K562 (cell line): ENCODE measurements around the gene CR2. TPM values are rescaled to one million over a fixed set of nuclear protein-coding genes. Genes with fewer than 3 reads are reported as not detected.

Experiments
- ARID1B ChIP-seq: fragments of 450-650 bp; IDR thresholded peaks from 2 replicates; pipeline ENCODE4 v1.6.1; 2016; ENCODE audit warnings: antibody characterized with exemption, mild to moderate bottlenecking, inconsistent platforms
- C11orf30 ChIP-seq: fragments of 450-650 bp; IDR thresholded peaks from 2 replicates; pipeline ENCODE4 v1.6.1; 2016; ENCODE audit warnings: low read depth, mild to moderate bottlenecking
- CEBPG ChIP-seq, 3 experiments: fragments of 200-800 bp in 1 of 3; sonication (Bioruptor generic) in 1 of 3; sonication (generic) in 1 of 3; formaldehyde crosslinking in 1 of 3; IDR thresholded peaks in 2 of 3; conservative IDR thresholded peaks in 1 of 3; 2 replicates each; pipeline versions ENCODE4 v1.6.1 to v1.8.0; 2016 to 2022; ENCODE audit warnings: missing compliant biosample characterization in 2 of 3, missing genetic modification characterization in 2 of 3, mild to moderate bottlenecking in 1 of 3, missing genetic modification reagents in 1 of 3
- CREM ChIP-seq: IDR thresholded peaks from 2 replicates; pipeline ENCODE4 v1.6.1; 2014; ENCODE audit warnings: antibody characterized with exemption, low read depth
- EP300 ChIP-seq: IDR thresholded peaks from 2 replicates; pipeline ENCODE4 v1.6.1; 2012; ENCODE audit warnings: low read length, improper control_type of control experiment
- ETV6 ChIP-seq, 3 experiments: fragments of 150-350 bp in 1 of 3; sonication (generic) in 1 of 3; formaldehyde crosslinking in 1 of 3; IDR thresholded peaks; 2 replicates each; pipeline versions ENCODE4 v1.6.1 to v1.8.0; 2014 to 2022; ENCODE audit warnings: borderline replicate concordance in 2 of 3, low read depth in 2 of 3, antibody characterized with exemption in 1 of 3, low read length in 1 of 3, mild to moderate bottlenecking in 1 of 3, missing genetic modification reagents in 1 of 3
- GATAD2B ChIP-seq: fragments of 450-650 bp; IDR thresholded peaks from 2 replicates; pipeline ENCODE4 v1.6.1; 2017; ENCODE audit warnings: mild to moderate bottlenecking, borderline replicate concordance
- JUND ChIP-seq, 2 experiments: IDR thresholded peaks; 2 replicates in 1 of 2; 3 replicates in 1 of 2; pipeline ENCODE4 v1.6.1; 2011; ENCODE audit warnings: borderline replicate concordance in 2 of 2, low read depth in 2 of 2, low read length in 2 of 2, improper control_type of control experiment in 1 of 2, missing biosample characterization in 1 of 2, missing genetic modification characterization in 1 of 2, missing genetic modification reagents in 1 of 2
- MAFG ChIP-seq: fragments of 450-650 bp; conservative IDR thresholded peaks from 2 replicates; pipeline ENCODE4 v1.6.1; 2016; ENCODE audit warnings: missing genetic modification characterization, missing compliant biosample characterization
- MEIS2 ChIP-seq: fragments of 450-650 bp; IDR thresholded peaks from 2 replicates; pipeline ENCODE4 v1.6.1; 2014; ENCODE audit warnings: mild to moderate bottlenecking; ENCODE audit not compliant: partially characterized antibody
- MXI1 ChIP-seq: IDR thresholded peaks from 2 replicates; pipeline ENCODE4 v1.6.1; 2011; ENCODE audit warnings: low read depth, mild to moderate bottlenecking, improper control_type of control experiment, low read length
- NCOR1 ChIP-seq: fragments of 450-650 bp; IDR thresholded peaks from 2 replicates; pipeline ENCODE4 v1.6.1; 2016; ENCODE audit warnings: mild to moderate bottlenecking, moderate library complexity
- NFE2 ChIP-seq: IDR thresholded peaks from 2 replicates; pipeline ENCODE4 v1.6.1; 2014; ENCODE audit warnings: antibody characterized with exemption, low read depth
- SMARCA4 ChIP-seq: fragments of 450-650 bp; IDR thresholded peaks from 2 replicates; pipeline ENCODE4 v1.6.1; 2016
- SMARCE1 ChIP-seq: fragments of 450-650 bp; IDR thresholded peaks from 2 replicates; pipeline ENCODE4 v1.7.1; 2016; ENCODE audit warnings: mild to moderate bottlenecking
- SOX6 ChIP-seq: fragments of 450-650 bp; IDR thresholded peaks from 2 replicates; pipeline ENCODE4 v1.6.1; 2014; ENCODE audit warnings: mild to moderate bottlenecking
- TCF3 ChIP-seq: sonication (generic); formaldehyde crosslinking; IDR thresholded peaks from 2 replicates; pipeline ENCODE4 v1.4.0; 2020; ENCODE audit warnings: mild to moderate bottlenecking, missing genetic modification reagents
- ZNF253 ChIP-seq: fragments of 250-450 bp; sonication (Bioruptor Pico); conservative IDR thresholded peaks from 2 replicates; pipeline ENCODE4 v1.6.1; 2021; ENCODE audit warnings: mild to moderate bottlenecking
- ZNF316 ChIP-seq: fragments of 450-650 bp; IDR thresholded peaks from 2 replicates; pipeline ENCODE4 v1.6.1; 2016
- polyA plus RNA-seq, 8 experiments: library from polyadenylated mRNA; depleted of rRNA in 4 of 8; stranded (reverse) in 5 of 8; unstranded in 3 of 8; fragments of >200 nt; fragmentation: Nextera tagmentation in 2 of 8; fragmentation: Illumina TruSeq in 1 of 8; extraction: Ambion mirVana in 2 of 8; extraction: Trizol in 1 of 8; gene quantifications; 2 replicates each; pipeline versions ENCODE4 v1.2.1 to v1.2.3, GENCODE V29; 2011 to 2014; ENCODE audit warnings: inconsistent platforms in 1 of 8, missing spikeins in 1 of 8
- total RNA-seq, 7 experiments: library from RNA; depleted of rRNA in 6 of 7; stranded (reverse); fragments of >200 nt in 6 of 7; fragmentation: Illumina TruSeq in 2 of 7; extraction: Trizol in 2 of 7; gene quantifications; 2 replicates each; pipeline versions ENCODE4 v1.2.1 to v1.2.3, GENCODE V29; 2011 to 2021; ENCODE audit warnings: low replicate concordance in 1 of 7
- TF ChIP-seq, protein P1 (sequence below): fragments of 250-450 bp; sonication (Bioruptor Pico); IDR thresholded peaks from 2 replicates; pipeline ENCODE4 v1.5.0; 2021; ENCODE audit warnings: mild to moderate bottlenecking, moderate library complexity
- TF ChIP-seq, protein P2 (sequence below), 2 experiments: fragments of 450-650 bp; IDR thresholded peaks; 2 replicates each; pipeline ENCODE4 v1.6.1; 2016
- TF ChIP-seq, protein P3 (sequence below): fragments of 450-650 bp; IDR thresholded peaks from 2 replicates; pipeline ENCODE4 v1.6.1; 2016; ENCODE audit warnings: mild to moderate bottlenecking

Gene CR2
- total and polyA plus RNA-seq, 9 of the 15 experiments (the other 6 are each of a cell fraction or from before 2014, with no cell fraction given), result 0.07 to 0.67 (median 0.37) TPM

DNA sequence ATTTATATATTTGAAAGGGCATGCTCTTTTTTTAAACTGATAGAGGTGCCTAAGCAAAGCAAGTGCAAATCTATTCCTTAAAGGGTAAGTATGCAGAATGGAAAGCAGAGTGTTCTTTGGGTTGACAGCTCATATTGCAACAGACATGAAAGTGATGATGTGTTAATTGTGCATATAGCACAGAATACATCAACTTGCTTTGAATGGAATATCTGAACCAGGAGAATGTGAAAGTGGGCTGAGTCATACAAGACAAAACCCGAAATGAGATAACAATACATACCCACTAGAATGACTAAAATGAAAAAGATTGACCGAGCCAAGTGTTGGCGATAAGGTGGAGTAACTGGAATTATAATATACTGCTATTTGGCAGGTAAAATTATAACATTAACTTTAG lies 46.2 kb downstream of the CR2 start (continued):
- TF ChIP-seq MAFG (tag), result 0 out of 2 replicates have a peak, but pooled peaks have one; percentile 36
- TF ChIP-seq CREM, result peak; percentile 38
- 0 out of 2 replicates have a peak, but pooled peaks have one; percentile 30 for TF ChIP-seq NCOR1
- TF ChIP-seq, protein P1, sequence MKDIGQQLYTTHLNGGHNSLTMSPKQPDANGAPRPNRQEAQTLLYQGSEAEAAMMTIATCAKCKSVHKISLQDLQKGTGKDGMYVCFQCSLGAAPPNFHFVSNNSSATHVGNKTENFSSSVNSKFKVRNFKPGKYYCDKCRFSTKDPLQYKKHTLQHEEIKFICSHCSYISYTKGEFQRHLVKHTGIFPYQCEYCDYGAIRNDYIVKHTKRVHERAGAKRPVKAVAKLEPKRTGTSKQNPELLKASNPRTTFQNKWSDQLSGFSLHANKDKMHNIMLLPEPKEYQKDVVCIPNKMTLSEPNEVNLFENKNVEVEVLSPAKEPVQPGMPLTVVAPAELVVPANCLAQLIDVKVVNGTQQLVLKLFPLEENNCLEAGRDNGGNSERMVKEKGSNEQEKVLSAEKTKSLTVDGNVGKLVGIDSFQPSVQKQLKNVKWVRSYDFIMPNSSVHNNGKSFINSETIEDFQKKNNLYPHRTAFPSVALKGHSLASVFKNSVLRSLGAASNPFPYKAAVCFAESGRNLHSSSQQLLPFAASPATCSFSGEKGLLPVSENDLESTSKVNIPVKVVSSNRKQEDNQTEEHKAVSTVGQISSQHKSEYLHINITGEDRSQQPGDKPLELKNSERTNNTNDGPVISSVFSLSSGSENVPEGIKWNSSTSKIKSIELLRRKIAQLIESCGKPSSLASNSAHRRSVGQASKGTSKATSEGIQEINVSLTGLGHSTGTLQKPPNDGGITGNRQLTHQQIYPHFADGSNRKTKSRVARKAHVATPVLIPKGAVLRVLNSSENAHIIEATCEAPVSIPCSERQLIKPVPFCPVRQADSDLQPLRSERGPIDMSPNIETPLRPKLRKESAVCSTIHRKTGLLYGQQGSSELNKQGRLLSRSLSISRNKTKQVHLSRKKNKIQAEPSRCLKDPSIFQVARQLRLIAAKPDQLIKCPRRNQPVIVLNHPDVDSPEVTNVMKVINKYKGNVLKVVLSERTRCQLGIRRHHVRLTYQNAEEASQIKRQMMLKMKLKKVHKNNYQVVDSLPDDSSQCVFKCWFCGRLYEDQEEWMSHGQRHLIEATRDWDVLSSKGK, result no peak
- TF ChIP-seq ZNF316, result peak; percentile 32; the same call in 1 of the 2 replicates
- peak; percentile 60 for TF ChIP-seq TCF3 (CRISPR knock-in tag)
- TF ChIP-seq SOX6, result peak; percentile 77
- peak; percentile 75 for TF ChIP-seq SMARCA4
- TF ChIP-seq, protein P2, sequence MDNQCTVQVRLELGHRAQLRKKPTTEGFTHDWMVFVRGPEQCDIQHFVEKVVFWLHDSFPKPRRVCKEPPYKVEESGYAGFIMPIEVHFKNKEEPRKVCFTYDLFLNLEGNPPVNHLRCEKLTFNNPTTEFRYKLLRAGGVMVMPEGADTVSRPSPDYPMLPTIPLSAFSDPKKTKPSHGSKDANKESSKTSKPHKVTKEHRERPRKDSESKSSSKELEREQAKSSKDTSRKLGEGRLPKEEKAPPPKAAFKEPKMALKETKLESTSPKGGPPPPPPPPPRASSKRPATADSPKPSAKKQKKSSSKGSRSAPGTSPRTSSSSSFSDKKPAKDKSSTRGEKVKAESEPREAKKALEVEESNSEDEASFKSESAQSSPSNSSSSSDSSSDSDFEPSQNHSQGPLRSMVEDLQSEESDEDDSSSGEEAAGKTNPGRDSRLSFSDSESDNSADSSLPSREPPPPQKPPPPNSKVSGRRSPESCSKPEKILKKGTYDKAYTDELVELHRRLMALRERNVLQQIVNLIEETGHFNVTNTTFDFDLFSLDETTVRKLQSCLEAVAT (IDR thresholded peaks at IDR 0.05), result no peak
- no peak for TF ChIP-seq ZNF253 (CRISPR knock-in tag)
- TF ChIP-seq, protein P3, sequence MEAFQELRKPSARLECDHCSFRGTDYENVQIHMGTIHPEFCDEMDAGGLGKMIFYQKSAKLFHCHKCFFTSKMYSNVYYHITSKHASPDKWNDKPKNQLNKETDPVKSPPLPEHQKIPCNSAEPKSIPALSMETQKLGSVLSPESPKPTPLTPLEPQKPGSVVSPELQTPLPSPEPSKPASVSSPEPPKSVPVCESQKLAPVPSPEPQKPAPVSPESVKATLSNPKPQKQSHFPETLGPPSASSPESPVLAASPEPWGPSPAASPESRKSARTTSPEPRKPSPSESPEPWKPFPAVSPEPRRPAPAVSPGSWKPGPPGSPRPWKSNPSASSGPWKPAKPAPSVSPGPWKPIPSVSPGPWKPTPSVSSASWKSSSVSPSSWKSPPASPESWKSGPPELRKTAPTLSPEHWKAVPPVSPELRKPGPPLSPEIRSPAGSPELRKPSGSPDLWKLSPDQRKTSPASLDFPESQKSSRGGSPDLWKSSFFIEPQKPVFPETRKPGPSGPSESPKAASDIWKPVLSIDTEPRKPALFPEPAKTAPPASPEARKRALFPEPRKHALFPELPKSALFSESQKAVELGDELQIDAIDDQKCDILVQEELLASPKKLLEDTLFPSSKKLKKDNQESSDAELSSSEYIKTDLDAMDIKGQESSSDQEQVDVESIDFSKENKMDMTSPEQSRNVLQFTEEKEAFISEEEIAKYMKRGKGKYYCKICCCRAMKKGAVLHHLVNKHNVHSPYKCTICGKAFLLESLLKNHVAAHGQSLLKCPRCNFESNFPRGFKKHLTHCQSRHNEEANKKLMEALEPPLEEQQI, result peak; percentile 57; the same call in 1 of the 2 replicates
- peak; percentile 58 for TF ChIP-seq C11orf30
- no peak for TF ChIP-seq ETV6 (IDR thresholded peaks at IDR 0.05; ENCODE audit: borderline replicate concordance in 1 of 2, low read depth in 2 of 2, low read length in 1 of 2)
- no peak for TF ChIP-seq ETV6 (CRISPR knock-in tag; IDR thresholded peaks at IDR 0.05; ENCODE audit: borderline replicate concordance)
- TF ChIP-seq EP300, result peak; percentile 47; the same call in 1 of the 2 replicates
- peak; percentile 75 for TF ChIP-seq NFE2
- TF ChIP-seq CEBPG (CRISPR knock-in tag; IDR thresholded peaks at IDR 0.05), result no peak
- peak in 1 of 2 experiments; percentile 73; a peak in 1 of 4 replicates for TF ChIP-seq CEBPG (tag; conservative IDR thresholded peaks at IDR 0.05 in 1 of 2, IDR thresholded peaks at IDR 0.05 in 1 of 2)
- TF ChIP-seq SMARCE1, result 0 out of 2 replicates have a peak, but pooled peaks have one; percentile 36
- 0 out of 2 replicates have a peak, but pooled peaks have one; percentile 64 for TF ChIP-seq GATAD2B
- TF ChIP-seq MXI1, result no peak
- TF ChIP-seq JUND (IDR thresholded peaks at IDR 0.05; ENCODE audit: borderline replicate concordance, low read depth, low read length), result peak; percentile 91
- TF ChIP-seq JUND (tag; IDR thresholded peaks at IDR 0.05; ENCODE audit: borderline replicate concordance, low read depth, low read length), result peak; percentile 88; the same call in 2 of the 3 replicates
- peak; percentile 78 for TF ChIP-seq ARID1B
- peak; percentile 65 for TF ChIP-seq MEIS2
